22Rv1 (cell line): Measurements from ENCODE around the gene SIRT7.
A peak's percentile ranks its signal among the peaks of the same experiment; 100 is the strongest.

ENCODE experiments used
- ZFX ChIP-seq: fragments of 450-650 bp; IDR thresholded peaks from 2 replicates; pipeline ENCODE4 v1.6.1; 2017; ENCODE audit warnings: antibody characterized with exemption, borderline replicate concordance
- TF ChIP-seq, protein P1 (sequence below): fragments of 450-650 bp; IDR thresholded peaks from 2 replicates; pipeline ENCODE4 v1.5.1; 2017; ENCODE audit warnings: mild to moderate bottlenecking

DNA sequence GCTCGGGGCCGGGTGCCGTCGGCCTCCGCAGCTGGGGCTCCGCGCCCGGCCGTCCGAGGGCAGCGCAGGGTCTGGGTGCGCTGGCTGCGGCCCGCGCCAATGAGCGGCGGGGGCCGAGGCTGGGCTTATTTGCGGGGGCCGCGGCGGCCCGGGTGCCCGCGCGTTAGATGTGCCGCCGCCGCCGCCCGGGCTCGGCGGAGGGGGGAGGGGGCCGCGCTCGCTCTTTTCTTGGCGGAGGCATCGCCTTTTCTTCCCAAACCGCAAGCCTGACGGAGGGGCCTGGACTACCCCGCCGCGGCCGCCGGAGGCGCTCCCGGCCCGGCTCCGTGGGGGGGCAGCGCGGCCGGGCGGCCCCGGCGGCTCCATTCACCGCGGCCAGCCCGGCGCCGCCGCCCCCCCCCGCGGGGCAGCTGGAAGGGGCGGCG is 43.1 kb upstream of the SIRT7 start, which contains the start of gene NOTUM:
- TF ChIP-seq, protein P1, sequence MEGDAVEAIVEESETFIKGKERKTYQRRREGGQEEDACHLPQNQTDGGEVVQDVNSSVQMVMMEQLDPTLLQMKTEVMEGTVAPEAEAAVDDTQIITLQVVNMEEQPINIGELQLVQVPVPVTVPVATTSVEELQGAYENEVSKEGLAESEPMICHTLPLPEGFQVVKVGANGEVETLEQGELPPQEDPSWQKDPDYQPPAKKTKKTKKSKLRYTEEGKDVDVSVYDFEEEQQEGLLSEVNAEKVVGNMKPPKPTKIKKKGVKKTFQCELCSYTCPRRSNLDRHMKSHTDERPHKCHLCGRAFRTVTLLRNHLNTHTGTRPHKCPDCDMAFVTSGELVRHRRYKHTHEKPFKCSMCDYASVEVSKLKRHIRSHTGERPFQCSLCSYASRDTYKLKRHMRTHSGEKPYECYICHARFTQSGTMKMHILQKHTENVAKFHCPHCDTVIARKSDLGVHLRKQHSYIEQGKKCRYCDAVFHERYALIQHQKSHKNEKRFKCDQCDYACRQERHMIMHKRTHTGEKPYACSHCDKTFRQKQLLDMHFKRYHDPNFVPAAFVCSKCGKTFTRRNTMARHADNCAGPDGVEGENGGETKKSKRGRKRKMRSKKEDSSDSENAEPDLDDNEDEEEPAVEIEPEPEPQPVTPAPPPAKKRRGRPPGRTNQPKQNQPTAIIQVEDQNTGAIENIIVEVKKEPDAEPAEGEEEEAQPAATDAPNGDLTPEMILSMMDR, result peak; percentile 58
- no peak for TF ChIP-seq ZFX
